NCI-H187 treated with DMSO at 0.1 percent for 48 hours (cell line): Measurements from ENCODE around the gene NOP14.

Experiments used
- DNase-seq: peaks from one replicate; lab custom pipeline; 2025; lab: John Stamatoyannopoulos, UW

NOP14 gene

GRCh38 chr4:2914256-2915126 is 48.7 kb downstream of the NOP14 start:
- DNase-seq: no peak

- DNase-seq: peak; percentile 10
These were observed 50.0 kb downstream of the NOP14 start for GRCh38 chr4:2913168-2913567.

GRCh38 chr4:2911868-2912267 is 51.3 kb downstream of the NOP14 start:
- DNase-seq: no peak

GRCh38 chr4:2910409-2910808 is 52.8 kb downstream of the NOP14 start:
- no peak for DNase-seq

- DNase-seq: no peak
These were observed 53.6 kb downstream of the NOP14 start for GRCh38 chr4:2909583-2909982.

- DNase-seq: no peak
These were observed 54.5 kb downstream of the NOP14 start for GRCh38 chr4:2908686-2909085.

- DNase-seq: no peak
These were observed 55.4 kb downstream of the NOP14 start for GRCh38 chr4:2907706-2908293.

- no peak for DNase-seq
These were observed 56.0 kb downstream of the NOP14 start for GRCh38 chr4:2907226-2907625.

GRCh38 chr4:2906218-2906617 is 57.0 kb downstream of the NOP14 start:
- DNase-seq: no peak

GRCh38 chr4:2905544-2905943 is 57.7 kb downstream of the NOP14 start:
- DNase-seq: no peak

- no peak for DNase-seq
These were observed 61.1 kb downstream of the NOP14 start for GRCh38 chr4:2902126-2902525.

- DNase-seq: no peak
These were observed 62.0 kb downstream of the NOP14 start for GRCh38 chr4:2901186-2901585.

- DNase-seq: no peak
These were observed 62.5 kb downstream of the NOP14 start for GRCh38 chr4:2900741-2901140.

- no peak for DNase-seq
These were observed 65.2 kb downstream of the NOP14 start for GRCh38 chr4:2898001-2898400.

GRCh38 chr4:2893772-2894171 is 69.4 kb downstream of the NOP14 start:
- DNase-seq: no peak

GRCh38 chr4:2891294-2891693 is 71.9 kb downstream of the NOP14 start:
- DNase-seq: no peak

- no peak for DNase-seq
These were observed 74.3 kb downstream of the NOP14 start for GRCh38 chr4:2888886-2889285.
